Measurements from ENCODE around the gene GHR.
"Not testable (repeated sequence)": the region's sequence is repeated elsewhere in the genome, so short reads cannot be mapped to it uniquely, and the experiment has no call there.

GHR gene

GRCh38 chr5:42640835-42641234 is 217.6 kb downstream of the GHR start:
- DNase-seq, result no peak

GRCh38 chr5:42641336-42642005 is 218.2 kb downstream of the GHR start:
- no peak for DNase-seq

GRCh38 chr5:42642006-42642405 is 218.8 kb downstream of the GHR start:
- DNase-seq, result no peak

GRCh38 chr5:42643360-42643759 is 220.1 kb downstream of the GHR start:
- no peak for DNase-seq

GRCh38 chr5:42645138-42645537 is 221.9 kb downstream of the GHR start:
- DNase-seq, result no peak

GRCh38 chr5:42648036-42648435 is 224.8 kb downstream of the GHR start:
- DNase-seq, result no peak

GRCh38 chr5:42648915-42649314 is 225.7 kb downstream of the GHR start:
- DNase-seq, result no peak

GRCh38 chr5:42650084-42650483 is 226.8 kb downstream of the GHR start:
- no peak for DNase-seq

GRCh38 chr5:42653705-42654104 is 230.5 kb downstream of the GHR start:
- DNase-seq, result no peak

GRCh38 chr5:42654645-42655044 is 231.4 kb downstream of the GHR start:
- no peak for DNase-seq

GRCh38 chr5:42655982-42656650 is 232.9 kb downstream of the GHR start:
- DNase-seq, result no peak

GRCh38 chr5:42656651-42657015 is 233.4 kb downstream of the GHR start:
- DNase-seq, result no peak

GRCh38 chr5:42659869-42660268 is 236.6 kb downstream of the GHR start:
- DNase-seq, result not testable (repeated sequence)

GRCh38 chr5:42665857-42666256 is 242.6 kb downstream of the GHR start:
- no peak for DNase-seq

GRCh38 chr5:42666869-42667268 is 243.6 kb downstream of the GHR start:
- DNase-seq, result no peak

- no peak for DNase-seq
Measured at GRCh38 chr5:42668254-42668653, 245.0 kb downstream of the GHR start.

- no peak for DNase-seq
Measured at GRCh38 chr5:42672925-42673324, 249.7 kb downstream of the GHR start.

GRCh38 chr5:42675602-42676001 is 252.4 kb downstream of the GHR start:
- DNase-seq, result no peak

- DNase-seq, result no peak
Measured at GRCh38 chr5:42676362-42676761, 253.1 kb downstream of the GHR start.

GRCh38 chr5:42677156-42677842 is 254.1 kb downstream of the GHR start:
- no peak for DNase-seq

GRCh38 chr5:42680046-42680445 is 256.8 kb downstream of the GHR start:
- no peak for DNase-seq

GRCh38 chr5:42685078-42685477 is 261.8 kb downstream of the GHR start:
- DNase-seq, result not testable (repeated sequence)

GRCh38 chr5:42689391-42689790 is 266.2 kb downstream of the GHR start:
- no peak for DNase-seq
